ENCODE data around the gene SSR4. TPM values are rescaled to one million over a fixed set of nuclear protein-coding genes. Genes with fewer than 3 reads are reported as not detected.

Gene SSR4
- total RNA-seq, 1 experiment from 2014 or later, result 298 TPM

- Histone ChIP-seq H3K27me3 (ENCODE audit: low read length) (no peaks in the 10 kb centered on the region), H2AFZ (ENCODE audit: low read length) (no peak overlapping the region), H3K4me1 (ENCODE audit: insufficient read depth, low read length) (peaks cover 28% of the 10 kb centered on the region), H3K9me2 (replicated peaks; ENCODE audit: low read length) (no peaks in the 10 kb centered on the region), H3K36me3 (ENCODE audit: low read depth, low read length) (no peaks in the 10 kb centered on the region), H3K27ac (ENCODE audit: low read length) (no peak overlapping the region), H3K9ac (ENCODE audit: low read length) (no peak overlapping the region), H3K4me2 (ENCODE audit: low read length) (no peak overlapping the region), H3K79me2 (ENCODE audit: low read length) (peaks cover 25% of the 10 kb centered on the region), H3K4me3 (ENCODE audit: low read length) (no peak overlapping the region), H3F3A (ENCODE audit: low read length, unreplicated experiment) (no peaks in the 10 kb centered on the region), H4K20me1 (ENCODE audit: low read length) (no peaks in the 10 kb centered on the region), H3K9me3 (ENCODE audit: low read length) (no peaks in the 10 kb centered on the region)
- POLR2A ChIA-PET (ENCODE audit: unreplicated experiment), result no interaction called here
- DNase-seq, result no peak
- no peak for TF ChIP-seq EZH2phosphoT487 (IDR thresholded peaks at IDR 0.05; ENCODE audit: borderline replicate concordance, low read length)
- TF ChIP-seq EZH2 (IDR thresholded peaks at IDR 0.05; ENCODE audit: low read length, unreplicated experiment), result no peak
- no peak for TF ChIP-seq CTCF (conservative IDR thresholded peaks at IDR 0.05; ENCODE audit: low read depth, low read length)
- ATAC-seq, result no peak
- no TSS peak for BruUV-seq (replicated peaks)
- intact Hi-C loops (cut with micrococcal nuclease), result loop anchor here (5.0 kb wide), 1 partner anchor 165 kb away; the partner anchor contains the start of gene ARHGAP4
- CTCF ChIA-PET, result no interaction called here
Measured at GRCh38 chrX:153762626-153763173, 31.8 kb upstream of the SSR4 start.

GRCh38 chrX:153763298-153763932 is 31.1 kb upstream of the SSR4 start:
- Histone ChIP-seq H3K27me3 (ENCODE audit: low read length) (no peaks in the 10 kb centered on the region), H3K4me2 (ENCODE audit: low read length) (peak overlapping the region; percentile 97; the same call in 1 of the 2 replicates), H4K20me1 (ENCODE audit: low read length) (no peaks in the 10 kb centered on the region), H2AFZ (ENCODE audit: low read length) (no peak overlapping the region), H3K4me3 (ENCODE audit: low read length) (no peak overlapping the region), H3K27ac (ENCODE audit: low read length) (no peak overlapping the region), H3K36me3 (ENCODE audit: low read depth, low read length) (no peaks in the 10 kb centered on the region), H3K79me2 (ENCODE audit: low read length) (peaks cover 25% of the 10 kb centered on the region), H3K9ac (ENCODE audit: low read length) (no peak overlapping the region), H3K9me2 (replicated peaks; ENCODE audit: low read length) (no peaks in the 10 kb centered on the region), H3K4me1 (ENCODE audit: insufficient read depth, low read length) (peaks cover 28% of the 10 kb centered on the region), H3K9me3 (ENCODE audit: low read length) (no peaks in the 10 kb centered on the region), H3F3A (ENCODE audit: low read length, unreplicated experiment) (no peaks in the 10 kb centered on the region)
- BruUV-seq (replicated peaks), result no TSS peak
- DNase-seq (no peak), ATAC-seq (no peak)
- POLR2A ChIA-PET (ENCODE audit: unreplicated experiment), result interaction anchor here (0.6 kb wide), 1 partner anchor 147 kb away, joined by 3 read pairs; no protein-coding TSS in a partner anchor
- intact Hi-C loops (cut with micrococcal nuclease), result loop anchor here (5.0 kb wide), 1 partner anchor 164 kb away; the partner anchor contains the start of gene ARHGAP4
- CTCF ChIA-PET, result no interaction called here
- TF ChIP-seq EZH2 (IDR thresholded peaks at IDR 0.05; ENCODE audit: low read length, unreplicated experiment) (no peak), EZH2phosphoT487 (IDR thresholded peaks at IDR 0.05; ENCODE audit: borderline replicate concordance, low read length) (no peak), CTCF (conservative IDR thresholded peaks at IDR 0.05; ENCODE audit: low read depth, low read length) (no peak)
